AG10803 (cell line): ENCODE results near the gene GCKR.
"Not testable (repeated sequence)": the region's sequence is repeated elsewhere in the genome, so short reads cannot be mapped to it uniquely, and the experiment has no call there.

Experiments
- DNase-seq: peaks from one replicate; pipeline ENCODE4 v3.0.0; 2010; ENCODE audit warnings: low read depth
- H3K4me3 ChIP-seq: 2 replicates; pipeline ENCODE4 v1.5.1; 2011; ENCODE audit warnings: mild to moderate bottlenecking, low read length, control low read depth
- CTCF ChIP-seq: conservative IDR thresholded peaks from 2 replicates; pipeline ENCODE4 v1.5.1; 2011; ENCODE audit warnings: mild to moderate bottlenecking, low read length, control low read depth, inconsistent platforms

Gene GCKR

GRCh38 chr2:27552941-27553340 lies 56.3 kb downstream of the GCKR start:
- no peak for TF ChIP-seq CTCF
- H3K4me3 ChIP-seq = no peak overlapping the region
- no peak for DNase-seq

DNA sequence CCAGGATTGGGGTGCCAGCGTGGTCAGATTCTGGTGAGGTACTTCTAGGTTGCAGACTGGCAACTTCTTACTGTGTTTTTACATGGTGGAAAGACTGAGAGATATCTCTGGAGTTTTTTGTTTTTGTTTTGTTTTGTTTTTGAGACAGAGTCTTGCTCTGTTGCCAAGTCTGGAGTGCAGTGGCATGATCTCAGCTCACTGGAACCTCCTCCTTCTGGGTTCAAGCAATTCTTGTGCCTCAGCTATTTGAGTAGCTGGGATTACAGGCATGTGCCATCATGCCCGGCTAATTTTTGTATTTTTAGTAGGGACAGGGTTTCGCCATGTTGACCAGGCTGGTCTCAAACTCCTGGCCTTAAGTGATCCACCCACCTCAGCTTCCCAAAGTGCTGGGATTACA lies 57.8 kb downstream of the GCKR start:
- peak; percentile 5 for DNase-seq
- not testable (repeated sequence) for H3K4me3 ChIP-seq

DNA sequence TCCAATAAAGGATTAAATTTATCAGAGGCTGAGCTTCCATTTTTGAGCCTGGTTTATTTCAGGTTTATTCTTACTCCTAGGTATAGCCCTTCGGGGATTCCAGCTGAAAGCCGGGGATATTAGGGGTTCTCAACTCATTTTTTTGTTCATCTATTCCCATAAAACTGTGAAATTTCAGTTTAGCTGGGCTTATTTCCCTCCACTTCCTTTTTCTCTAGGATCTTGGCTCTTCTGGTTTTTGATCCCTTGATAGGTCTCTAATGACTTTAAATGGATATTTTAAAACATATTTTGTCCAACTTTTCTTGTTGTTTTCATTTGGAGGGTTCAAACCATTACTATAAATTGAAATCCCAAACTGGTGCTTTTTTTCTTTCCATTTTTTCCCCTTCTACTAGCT lies 62.6 kb downstream of the GCKR start:
- no peak for DNase-seq
- no peak overlapping the region for H3K4me3 ChIP-seq
- TF ChIP-seq CTCF = no peak

- DNase-seq = no peak
- no peak for TF ChIP-seq CTCF
Observed at GRCh38 chr2:27561060-27561459, 64.4 kb downstream of the GCKR start.

GRCh38 chr2:27566628-27567027 lies 70.0 kb downstream of the GCKR start:
- H3K4me3 ChIP-seq = no peak overlapping the region
- peak; percentile 49 for DNase-seq
- no peak for TF ChIP-seq CTCF

More at GRCh38 chr2:27561060-27561459, 64.4 kb downstream of the GCKR start:
- no peak overlapping the region for H3K4me3 ChIP-seq

DNA sequence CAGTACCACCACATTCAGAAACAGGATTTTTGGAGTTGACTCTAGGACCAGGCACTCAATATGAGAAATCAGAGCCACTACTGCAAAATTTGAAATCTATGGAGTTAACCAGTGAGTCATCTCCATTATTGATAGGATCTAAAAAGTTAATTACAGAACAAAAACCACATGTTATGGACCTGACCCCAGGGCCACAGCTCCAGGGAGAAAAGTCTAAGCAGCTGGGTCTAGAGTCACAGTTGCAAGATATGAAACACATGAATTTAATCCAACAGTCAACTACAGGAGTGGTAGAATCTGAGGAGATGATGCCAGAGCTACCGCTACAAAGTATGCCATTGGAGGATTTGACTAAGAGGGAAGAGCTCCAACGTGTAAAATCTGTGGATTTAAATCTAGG lies 72.8 kb downstream of the GCKR start:
- no peak for DNase-seq
- no peak overlapping the region for H3K4me3 ChIP-seq
- TF ChIP-seq CTCF = no peak

- no peak for DNase-seq
- no peak for TF ChIP-seq CTCF
- H3K4me3 ChIP-seq = no peak overlapping the region
Observed at GRCh38 chr2:27571197-27571596, 74.6 kb downstream of the GCKR start.

GRCh38 chr2:27571681-27572080 lies 75.0 kb downstream of the GCKR start:
- no peak for TF ChIP-seq CTCF
- DNase-seq = no peak
- H3K4me3 ChIP-seq = no peak overlapping the region
